HG03571 (cell line): ENCODE data around the gene LNX2.

ENCODE experiments used
- ATAC-seq: cut with Tn5 transposase; IDR thresholded peaks from one replicate; pipeline ENCODE4 v1.9.1; 2021; ENCODE audit not compliant: unreplicated experiment

LNX2 gene

GRCh38 chr13:27569405-27569804 is 50.9 kb downstream of the LNX2 start:
- ATAC-seq, result no peak

DNA sequence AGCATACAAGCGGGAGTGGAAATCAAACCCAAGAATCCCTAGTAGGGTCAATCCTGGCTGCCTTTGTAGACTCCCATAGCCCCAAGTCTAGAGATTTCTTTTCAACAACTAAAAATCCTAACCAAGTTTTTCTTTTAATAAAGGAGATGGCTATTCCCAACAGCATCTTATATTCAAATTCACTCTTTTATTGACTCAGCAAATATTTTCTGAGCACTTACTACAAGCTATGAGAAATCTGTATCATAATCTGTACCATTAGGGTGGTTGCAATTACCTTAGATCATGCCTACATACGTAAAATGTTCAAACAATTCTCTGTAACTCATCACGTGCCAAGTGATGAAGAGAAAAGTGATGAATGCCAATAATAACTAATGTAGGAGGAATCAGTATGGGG is 54.5 kb downstream of the LNX2 start:
- ATAC-seq, result no peak

- ATAC-seq, result no peak
Observed at GRCh38 chr13:27562457-27562856, 57.9 kb downstream of the LNX2 start.

- ATAC-seq, result no peak
Observed at GRCh38 chr13:27559719-27560118, 60.6 kb downstream of the LNX2 start.

DNA sequence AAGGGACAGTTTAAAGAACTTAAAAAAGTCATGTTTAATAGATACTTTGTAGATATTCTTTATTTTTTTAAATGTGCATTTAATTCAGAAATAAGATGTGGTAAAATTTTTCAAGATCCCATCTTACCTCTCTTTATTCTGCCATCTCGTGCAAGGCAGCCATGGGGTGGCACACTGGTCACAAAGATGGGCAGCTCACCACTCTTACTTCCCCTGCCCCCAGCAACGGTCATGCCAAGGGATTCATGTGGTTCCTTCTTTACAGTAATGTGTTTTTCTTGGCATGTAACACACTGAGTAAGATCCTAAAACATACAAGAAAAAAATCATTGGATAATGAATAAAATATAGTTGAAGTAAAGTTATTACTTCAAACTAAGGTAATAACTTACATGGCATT is 64.2 kb downstream of the LNX2 start:
- ATAC-seq, result no peak

- no peak for ATAC-seq
Observed at GRCh38 chr13:27551562-27551961, 68.8 kb downstream of the LNX2 start.

DNA sequence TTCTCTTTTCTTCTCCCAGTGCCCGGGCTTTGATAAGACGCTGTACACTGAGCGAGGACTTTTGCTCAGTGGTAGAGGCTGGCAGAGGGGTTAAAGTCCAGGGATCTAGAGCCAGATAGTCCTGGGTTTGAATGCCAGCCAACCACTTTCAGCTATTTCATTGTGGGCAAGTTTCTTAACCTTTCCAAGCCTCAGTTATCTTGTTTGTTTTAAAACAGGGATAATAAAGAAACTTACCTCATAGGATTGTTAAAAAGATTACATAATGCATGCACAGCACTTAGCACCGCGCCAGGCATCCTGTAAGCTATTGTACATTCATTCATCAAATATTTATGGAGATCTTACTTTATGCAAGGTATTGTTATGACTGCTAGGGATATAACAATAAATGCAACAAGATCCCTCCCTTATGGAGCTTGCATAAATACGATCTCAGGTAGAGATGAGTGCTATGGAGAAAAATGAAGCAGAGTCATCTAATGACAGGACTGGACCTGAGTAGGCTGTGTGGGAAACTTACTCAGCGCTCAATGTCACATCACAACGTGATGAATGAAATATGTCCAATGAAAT is 70.8 kb downstream of the LNX2 start:
- ATAC-seq, result no peak

DNA sequence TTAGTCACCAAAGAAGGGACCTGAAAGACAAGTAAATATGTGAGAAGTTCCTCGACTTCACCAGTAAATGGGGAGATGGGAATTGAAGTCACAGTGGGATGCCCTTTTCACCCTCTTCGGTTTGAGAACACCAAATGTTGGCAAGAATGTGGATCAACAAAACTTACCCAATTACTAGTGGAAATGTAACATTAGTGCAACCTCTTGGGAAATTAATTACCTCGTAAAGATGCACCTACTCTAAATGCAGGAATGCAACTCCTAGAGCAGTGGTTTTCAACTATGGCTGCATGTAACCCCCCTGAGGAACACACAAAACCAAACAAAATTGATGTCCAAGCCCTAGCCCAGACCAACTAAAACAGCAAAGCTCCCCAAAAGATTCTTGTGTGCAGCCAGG is 78.1 kb downstream of the LNX2 start:
- no peak for ATAC-seq

DNA sequence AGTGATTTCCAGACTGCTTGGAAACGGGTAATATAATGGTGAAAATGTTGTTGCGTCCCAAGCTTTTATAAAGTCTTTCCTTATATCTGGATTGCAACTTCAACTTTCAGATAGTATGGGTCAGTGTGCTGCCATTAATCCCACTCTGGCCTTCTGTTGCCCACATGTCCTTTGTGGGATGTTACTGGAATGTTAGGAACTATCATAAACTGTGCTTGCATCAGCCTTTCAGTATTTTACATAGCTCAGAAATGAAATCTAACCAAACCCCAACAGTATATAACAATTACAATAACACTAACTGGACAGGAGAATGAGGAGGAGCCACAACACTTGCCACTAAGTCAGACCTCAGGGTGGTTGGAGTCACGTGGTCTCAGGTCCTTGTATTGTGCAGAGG is 78.9 kb downstream of the LNX2 start:
- no peak for ATAC-seq

DNA sequence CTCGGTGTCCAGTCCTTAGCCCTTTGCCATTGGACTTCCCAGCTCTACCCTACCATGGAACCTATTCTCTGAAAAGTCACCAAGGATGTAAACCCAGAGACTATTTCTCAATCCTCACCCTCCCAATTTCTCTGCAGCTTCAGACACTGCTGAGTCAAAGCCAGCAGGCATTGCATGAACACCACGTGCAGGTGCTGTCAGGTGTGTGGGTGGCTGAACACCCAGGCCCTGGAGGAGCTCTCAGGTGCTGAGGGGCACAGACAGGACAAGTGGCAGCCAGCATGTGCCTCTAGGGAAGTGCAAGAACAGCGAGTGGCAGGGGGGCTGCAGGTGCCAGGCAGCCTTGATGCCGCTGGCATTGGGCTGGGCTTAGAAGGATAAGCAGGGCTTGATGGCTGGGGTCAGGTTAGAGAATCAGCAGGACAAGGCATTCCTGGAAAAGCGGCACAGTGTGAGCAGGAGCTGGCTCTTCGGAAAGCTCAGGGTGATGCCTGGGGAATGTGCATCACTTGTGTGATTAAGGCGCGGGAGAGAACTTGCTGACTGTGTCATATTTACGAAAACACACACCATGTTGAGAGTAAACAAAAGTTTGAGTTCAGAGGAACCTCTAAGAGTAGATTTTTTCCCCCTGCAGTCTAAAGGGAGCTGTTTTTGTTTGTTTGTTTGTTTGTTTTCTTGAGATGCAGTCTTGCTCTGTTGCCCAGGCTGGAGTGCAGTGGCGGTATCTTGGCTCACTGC is 83.8 kb downstream of the LNX2 start:
- no peak for ATAC-seq

DNA sequence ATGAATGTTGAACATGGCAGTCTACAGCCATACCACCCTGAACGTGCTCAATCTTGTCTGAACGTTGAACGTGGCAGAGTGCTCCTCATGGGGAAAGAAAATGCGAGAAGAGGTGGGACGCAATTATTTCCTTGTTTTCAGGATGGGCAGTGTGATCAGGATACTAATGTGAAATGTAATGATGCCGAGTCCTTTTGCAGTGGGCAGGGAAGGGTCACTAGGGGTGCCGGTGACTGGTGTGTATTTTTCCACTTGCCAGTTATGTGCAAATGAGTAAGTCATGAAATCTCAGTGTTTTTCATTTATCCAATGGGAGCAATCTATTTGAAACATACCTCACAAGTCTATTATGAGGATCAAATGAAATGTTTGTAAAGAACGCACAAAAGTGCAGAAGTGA is 84.8 kb downstream of the LNX2 start:
- ATAC-seq, result no peak

DNA sequence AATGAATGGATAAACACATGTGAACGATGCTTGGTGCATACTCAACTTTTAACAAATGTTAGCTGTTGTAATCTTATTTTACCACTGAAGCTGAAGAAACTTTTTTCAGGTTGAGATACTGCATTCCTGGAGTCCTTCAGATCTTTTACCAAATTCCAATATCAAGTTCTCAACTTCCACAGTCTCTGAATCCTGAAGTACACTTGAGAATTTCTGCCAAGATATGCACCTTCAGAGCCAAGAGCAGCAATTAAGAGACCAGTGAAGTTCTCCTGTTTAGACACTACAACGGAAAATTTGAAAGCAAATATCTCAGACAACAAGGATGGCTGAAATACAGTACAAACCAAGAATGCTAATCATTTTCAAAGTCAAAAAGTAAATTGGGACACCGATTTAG is 85.3 kb downstream of the LNX2 start:
- no peak for ATAC-seq

GRCh38 chr13:27534108-27534980 is 86.0 kb downstream of the LNX2 start:
- no peak for ATAC-seq

DNA sequence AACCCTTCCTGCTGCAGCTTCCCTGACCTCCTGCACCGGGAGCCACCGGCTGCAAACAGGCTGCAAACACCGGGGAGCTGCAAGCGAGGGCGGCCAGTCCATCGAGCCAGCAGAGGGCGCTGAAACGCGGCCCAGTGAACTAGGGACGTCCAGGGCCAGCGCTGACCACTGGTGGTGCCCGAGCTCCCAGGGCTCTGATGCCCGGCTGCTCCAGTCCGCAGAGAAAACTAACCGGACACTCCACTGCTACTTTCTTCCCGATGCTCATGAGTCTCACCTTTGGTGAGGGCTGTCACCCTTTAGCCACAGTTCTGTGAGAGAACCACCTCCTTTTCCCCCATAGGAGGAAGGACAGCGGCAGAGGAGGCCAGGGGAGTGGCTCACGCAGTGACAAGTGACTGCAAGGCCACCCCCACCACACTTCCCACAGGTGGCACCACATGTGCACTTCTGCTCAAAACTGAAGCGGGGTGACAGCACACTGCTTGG is 87.1 kb downstream of the LNX2 start:
- no peak for ATAC-seq

- no peak for ATAC-seq
Observed at GRCh38 chr13:27528908-27529307, 91.4 kb downstream of the LNX2 start.

GRCh38 chr13:27526516-27526915 is 93.8 kb downstream of the LNX2 start:
- ATAC-seq, result no peak

GRCh38 chr13:27524981-27525975 is 95.1 kb downstream of the LNX2 start:
- ATAC-seq, result no peak

GRCh38 chr13:27523346-27524073 is 96.8 kb downstream of the LNX2 start:
- ATAC-seq, result no peak

GRCh38 chr13:27522847-27523246 is 97.5 kb downstream of the LNX2 start:
- no peak for ATAC-seq

DNA sequence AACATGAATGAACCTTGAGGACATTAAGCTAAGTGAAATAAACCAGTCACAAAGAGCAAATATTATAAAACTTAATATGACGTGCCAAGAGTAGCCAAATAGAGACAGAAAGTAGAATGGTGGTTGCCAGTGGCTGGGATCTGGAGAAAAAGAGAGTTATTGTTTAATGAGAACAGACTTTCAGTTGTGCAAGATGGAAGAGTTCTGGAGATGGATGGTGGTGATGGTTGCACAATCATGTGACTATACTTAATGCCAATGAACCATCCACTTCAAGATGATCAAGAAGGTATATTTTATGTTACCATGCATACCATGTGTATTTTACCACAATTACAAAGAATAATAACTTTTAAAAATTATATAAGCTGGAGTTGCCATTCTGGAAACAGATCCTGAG is 104.2 kb downstream of the LNX2 start:
- ATAC-seq, result no peak
